ENCODE results near the gene WTIP.

DNA sequence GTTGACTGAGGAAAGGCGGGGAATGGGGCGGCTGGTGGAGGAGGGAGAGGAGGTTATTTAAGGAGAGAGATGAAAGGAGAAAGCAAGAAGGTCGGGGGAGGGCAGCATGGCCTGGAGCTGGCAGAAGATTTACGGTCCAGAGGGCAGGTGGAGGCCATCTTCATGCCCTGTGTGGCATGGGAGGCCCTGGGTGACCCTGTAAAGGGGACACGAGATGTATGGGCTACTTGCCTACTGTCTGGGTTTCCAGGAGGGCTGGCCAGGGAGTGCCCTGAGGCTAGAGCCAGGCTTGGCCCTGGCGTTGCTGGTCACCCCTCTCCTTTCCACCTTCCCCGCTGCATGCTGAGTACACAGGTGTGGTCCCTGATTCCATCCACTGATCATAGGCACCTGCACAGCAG lies 6.1 kb downstream of the WTIP start:
- TF ChIP-seq MAX (IDR thresholded peaks at IDR 0.05): no peak
- TF ChIP-seq TEAD4 (IDR thresholded peaks at IDR 0.05): no peak
- TF ChIP-seq RAD21 (IDR thresholded peaks at IDR 0.05; ENCODE audit: low read depth): no peak
- TF ChIP-seq, protein P1, sequence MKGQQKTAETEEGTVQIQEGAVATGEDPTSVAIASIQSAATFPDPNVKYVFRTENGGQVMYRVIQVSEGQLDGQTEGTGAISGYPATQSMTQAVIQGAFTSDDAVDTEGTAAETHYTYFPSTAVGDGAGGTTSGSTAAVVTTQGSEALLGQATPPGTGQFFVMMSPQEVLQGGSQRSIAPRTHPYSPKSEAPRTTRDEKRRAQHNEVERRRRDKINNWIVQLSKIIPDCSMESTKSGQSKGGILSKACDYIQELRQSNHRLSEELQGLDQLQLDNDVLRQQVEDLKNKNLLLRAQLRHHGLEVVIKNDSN (IDR thresholded peaks at IDR 0.05): no peak
- no peak for TF ChIP-seq FOXM1 (IDR thresholded peaks at IDR 0.05; ENCODE audit: borderline replicate concordance, low read depth)
- TF ChIP-seq CEBPB (IDR thresholded peaks at IDR 0.05): no peak
- TF ChIP-seq CREB1 (IDR thresholded peaks at IDR 0.05; ENCODE audit: low read depth): no peak
- TF ChIP-seq TAF1 (IDR thresholded peaks at IDR 0.05; ENCODE audit: low read depth): no peak
